BE2C (cell line): Measurements from ENCODE around the gene CCL3.

Experiments
- DNase-seq: peaks from one replicate; pipeline ENCODE4 v3.0.0-alpha.2; 2020
- H3K27me3 ChIP-seq: fragments of 250-450 bp; sonication (Bioruptor Pico); 2 replicates; pipeline ENCODE4 v1.5.1; 2020; ENCODE audit warnings: mild to moderate bottlenecking
- H3K36me3 ChIP-seq: fragments of 250-450 bp; sonication (Bioruptor Pico); 2 replicates; pipeline ENCODE4 v1.5.1; 2020; ENCODE audit warnings: mild to moderate bottlenecking
- H3K4me1 ChIP-seq: fragments of 250-450 bp; sonication (Bioruptor Pico); 2 replicates; pipeline ENCODE4 v1.5.1; 2020
- H3K4me3 ChIP-seq: 2 replicates; pipeline ENCODE4 v1.5.1; 2011; ENCODE audit warnings: low read depth, low read length
- H3K9me3 ChIP-seq: fragments of 250-450 bp; sonication (Bioruptor Pico); 2 replicates; pipeline ENCODE4 v1.5.1; 2020
- TF ChIP-seq, protein P1 (sequence below): IDR thresholded peaks from 2 replicates; pipeline ENCODE4 v1.5.1; 2012; ENCODE audit warnings: mild to moderate bottlenecking, low read depth, low read length

The CCL3 gene

GRCh38 chr17:36131931-36132330, 42.0 kb upstream of the CCL3 start:
- Histone ChIP-seq H3K9me3 (no peaks in the 10 kb centered on the region), H3K4me1 (no peaks in the 10 kb centered on the region), H3K27me3 (peaks cover 19% of the 10 kb centered on the region), H3K36me3 (no peaks in the 10 kb centered on the region), H3K4me3 (no peak overlapping the region)
- TF ChIP-seq, protein P1, sequence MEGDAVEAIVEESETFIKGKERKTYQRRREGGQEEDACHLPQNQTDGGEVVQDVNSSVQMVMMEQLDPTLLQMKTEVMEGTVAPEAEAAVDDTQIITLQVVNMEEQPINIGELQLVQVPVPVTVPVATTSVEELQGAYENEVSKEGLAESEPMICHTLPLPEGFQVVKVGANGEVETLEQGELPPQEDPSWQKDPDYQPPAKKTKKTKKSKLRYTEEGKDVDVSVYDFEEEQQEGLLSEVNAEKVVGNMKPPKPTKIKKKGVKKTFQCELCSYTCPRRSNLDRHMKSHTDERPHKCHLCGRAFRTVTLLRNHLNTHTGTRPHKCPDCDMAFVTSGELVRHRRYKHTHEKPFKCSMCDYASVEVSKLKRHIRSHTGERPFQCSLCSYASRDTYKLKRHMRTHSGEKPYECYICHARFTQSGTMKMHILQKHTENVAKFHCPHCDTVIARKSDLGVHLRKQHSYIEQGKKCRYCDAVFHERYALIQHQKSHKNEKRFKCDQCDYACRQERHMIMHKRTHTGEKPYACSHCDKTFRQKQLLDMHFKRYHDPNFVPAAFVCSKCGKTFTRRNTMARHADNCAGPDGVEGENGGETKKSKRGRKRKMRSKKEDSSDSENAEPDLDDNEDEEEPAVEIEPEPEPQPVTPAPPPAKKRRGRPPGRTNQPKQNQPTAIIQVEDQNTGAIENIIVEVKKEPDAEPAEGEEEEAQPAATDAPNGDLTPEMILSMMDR = no peak
- no peak for DNase-seq

GRCh38 chr17:36131421-36131820, 41.5 kb upstream of the CCL3 start:
- DNase-seq = no peak
- H3K9me3 ChIP-seq = no peaks in the 10 kb centered on the region
- no peaks in the 10 kb centered on the region for H3K4me1 ChIP-seq
- H3K27me3 ChIP-seq = peaks cover 19% of the 10 kb centered on the region
- TF ChIP-seq, protein P1 = 0 out of 2 replicates have a peak, but pooled peaks have one; percentile 16
- no peak overlapping the region for H3K4me3 ChIP-seq
- H3K36me3 ChIP-seq = no peaks in the 10 kb centered on the region

- TF ChIP-seq, protein P1 = no peak
- peaks cover 19% of the 10 kb centered on the region for H3K27me3 ChIP-seq
- H3K4me1 ChIP-seq = no peaks in the 10 kb centered on the region
Measured at GRCh38 chr17:36130346-36130745, 40.4 kb upstream of the CCL3 start.

DNA sequence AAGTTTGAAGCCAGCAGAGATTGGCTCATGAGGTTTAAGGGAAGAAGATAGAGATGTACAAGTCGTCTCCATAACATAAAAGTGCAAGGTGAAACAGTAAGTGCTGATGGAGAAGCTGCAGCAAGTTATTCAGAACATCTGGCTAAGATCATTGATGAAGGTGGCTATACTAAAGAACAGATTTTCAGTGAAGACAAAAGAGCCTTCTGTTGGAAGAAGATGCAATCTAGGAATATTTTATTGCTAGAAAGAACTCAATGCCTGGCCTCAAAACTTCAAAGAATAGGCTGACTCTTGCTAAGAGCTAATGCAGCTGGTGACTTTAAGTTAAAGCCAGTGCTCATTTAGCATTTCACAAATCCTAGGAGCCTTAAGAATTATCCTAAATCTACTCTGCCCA, 39.7 kb upstream of the CCL3 start:
- H3K4me1 ChIP-seq = no peaks in the 10 kb centered on the region
- DNase-seq = no peak
- H3K4me3 ChIP-seq = no peak overlapping the region
- TF ChIP-seq, protein P1 = no peak
- H3K9me3 ChIP-seq = no peaks in the 10 kb centered on the region
- H3K27me3 ChIP-seq = peaks cover 19% of the 10 kb centered on the region
- H3K36me3 ChIP-seq = no peaks in the 10 kb centered on the region

More at GRCh38 chr17:36130346-36130745, 40.4 kb upstream of the CCL3 start:
- Histone ChIP-seq H3K9me3 (no peaks in the 10 kb centered on the region), H3K36me3 (no peaks in the 10 kb centered on the region), H3K4me3 (no peak overlapping the region)
- DNase-seq = no peak

GRCh38 chr17:36128411-36128978, 38.6 kb upstream of the CCL3 start:
- no peaks in the 10 kb centered on the region for H3K36me3 ChIP-seq
- no peaks in the 10 kb centered on the region for H3K4me1 ChIP-seq
- DNase-seq = no peak
- H3K27me3 ChIP-seq = peaks cover 15% of the 10 kb centered on the region
- H3K4me3 ChIP-seq = no peak overlapping the region
- no peaks in the 10 kb centered on the region for H3K9me3 ChIP-seq
- TF ChIP-seq, protein P1 = no peak

GRCh38 chr17:36127911-36128310, 38.0 kb upstream of the CCL3 start:
- Histone ChIP-seq H3K4me1 (no peaks in the 10 kb centered on the region), H3K36me3 (no peaks in the 10 kb centered on the region), H3K27me3 (peaks cover 14% of the 10 kb centered on the region), H3K4me3 (no peak overlapping the region), H3K9me3 (no peaks in the 10 kb centered on the region)
- no peak for DNase-seq
- TF ChIP-seq, protein P1 = no peak
